ENCODE data around the gene TRPV5. TPM values are rescaled to one million over a fixed set of nuclear protein-coding genes. Genes with fewer than 3 reads are reported as not detected.

Gene TRPV5
- total and polyA plus RNA-seq, 2 of the 8 experiments (the other 6 are each of a cell fraction or from before 2014, with no cell fraction given): 0.03 TPM; not detected in 1

DNA sequence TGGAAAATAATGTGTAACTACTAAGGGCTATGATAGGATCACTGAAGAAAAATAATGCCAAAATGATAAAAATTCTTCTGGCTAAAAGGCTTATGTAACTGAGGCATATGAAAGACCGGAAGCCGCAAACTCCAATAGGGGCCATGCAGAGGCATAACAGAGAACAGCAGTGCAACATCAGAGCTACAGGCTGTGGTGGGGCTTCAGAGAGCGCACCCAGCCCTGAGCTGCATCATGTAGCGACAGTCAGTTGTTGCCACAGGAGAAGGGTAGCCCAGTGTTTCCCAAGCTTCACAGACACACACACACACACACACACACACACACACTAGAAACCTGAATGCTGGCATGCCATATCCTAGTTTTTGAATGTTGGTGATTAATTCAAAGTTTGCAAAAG lies 15.1 kb upstream of the TRPV5 start:
- Histone ChIP-seq H4K91ac (replicated peaks; ENCODE audit: insufficient read length, low read length) (no peak overlapping the region), H4K5ac (ENCODE audit: insufficient read length, low read depth, low read length) (no peak overlapping the region), H3K79me2 (ENCODE audit: control insufficient read depth in 1 of 2, insufficient read depth in 2 of 2, low read length in 2 of 2) (no peaks in the 10 kb centered on the region), H2BK120ac (replicated peaks; ENCODE audit: low read depth, low read length) (no peak overlapping the region), H3K4me3 (ENCODE audit: extremely low read depth in 1 of 4, insufficient read depth in 2 of 4, low read depth in 3 of 4, low read length in 4 of 4) (no peak overlapping the region), H3K14ac (ENCODE audit: insufficient read length) (no peak overlapping the region), H3K23me2 (ENCODE audit: low read depth, low read length) (no peaks in the 10 kb centered on the region), H2BK15ac (ENCODE audit: low read length) (no peak overlapping the region), H2AFZ (ENCODE audit: low read length) (no peak overlapping the region), H3K56ac (replicated peaks; ENCODE audit: insufficient read length, low read depth, low read length) (no peak overlapping the region), H3K9ac (replicated peaks in 1 of 4; ENCODE audit: extremely low read depth in 1 of 4, low read depth in 3 of 4, low read length in 3 of 4) (no peak overlapping the region), H2BK12ac (ENCODE audit: low read depth, low read length) (no peak overlapping the region), H3K23ac (ENCODE audit: insufficient read length) (no peak overlapping the region), H4K20me1 (replicated peaks in 1 of 2; ENCODE audit: control insufficient read depth in 1 of 2, insufficient read depth in 2 of 2, low read length in 2 of 2) (no peaks in the 10 kb centered on the region), H3K4me2 (ENCODE audit: insufficient read depth in 1 of 2, low read depth in 2 of 2, low read length in 2 of 2) (no peak overlapping the region), H3K18ac (ENCODE audit: extremely low read depth, low read length) (no peak overlapping the region), H4K8ac (ENCODE audit: extremely low read depth, insufficient read depth, low read length) (no peak overlapping the region), H3K27me3 (replicated peaks in 1 of 4; ENCODE audit: control insufficient read depth in 3 of 4, extremely low read depth in 1 of 4, insufficient read depth in 3 of 4, low read length in 3 of 4) (no peaks in the 10 kb centered on the region; a peak in 1 of 7 replicates), H2AK5ac (ENCODE audit: low read depth, low read length) (no peak overlapping the region), H3K9me3 (ENCODE audit: insufficient read depth in 2 of 2, low read depth in 1 of 2, low read length in 1 of 2) (no peaks in the 10 kb centered on the region), H3K36me3 (ENCODE audit: control insufficient read depth in 2 of 4, insufficient read depth in 4 of 4, low read length in 3 of 4) (no peaks in the 10 kb centered on the region), H2BK20ac (ENCODE audit: low read length) (no peak overlapping the region), H3K79me1 (ENCODE audit: low read depth, low read length) (no peaks in the 10 kb centered on the region), H3K4me1 (replicated peaks in 1 of 4; ENCODE audit: control insufficient read depth in 3 of 4, insufficient read depth in 4 of 4, low read length in 3 of 4) (no peaks in the 10 kb centered on the region), H3K27ac (ENCODE audit: low read depth, low read length) (no peak overlapping the region), H3K4ac (replicated peaks; ENCODE audit: insufficient read length, low read depth, low read length) (no peak overlapping the region), H2BK5ac (ENCODE audit: low read depth, low read length) (no peak overlapping the region)
- ChIA-PET CTCF (ENCODE audit: partially characterized antibody) (interaction anchor here (3.0 kb wide), 1 partner anchor 54 kb away, joined by 10 read pairs; no protein-coding TSS in a partner anchor), POLR2A (ENCODE audit: partially characterized antibody) (interaction anchor here (0.5 kb wide), 1 partner anchor 22 kb away, joined by 3 read pairs; no protein-coding TSS in a partner anchor)
- DNase-seq (ENCODE audit: low read depth in 1 of 2, low spot score in 2 of 2) (no peak), FAIRE-seq (no peak)
- 98% methylated on average over 4 of the region's 4 CpGs; no CpG with 5 or more reads in 1 of the 2 experiments for WGBS, 2 experiments (ENCODE audit: extremely low coverage in 1 of 2, insufficient coverage in 1 of 2, insufficient read length in 1 of 2, insufficient replicate concordance in 2 of 2, low coverage in 1 of 2, low lambda C conversion rate in 2 of 2, missing lambda C conversion rate in 1 of 2)
- TF ChIP-seq KDM5A (IDR thresholded peaks at IDR 0.05; ENCODE audit: low read length) (no peak), USF2 (IDR thresholded peaks at IDR 0.05; ENCODE audit: low read length) (no peak), ASH2L (IDR thresholded peaks at IDR 0.05; ENCODE audit: low read length) (no peak)

Measured in H1 (cell line).